NCI-H2081 (cell line): Measurements from ENCODE around the gene GFI1.
"Not testable (repeated sequence)": the region's sequence is repeated elsewhere in the genome, so short reads cannot be mapped to it uniquely, and the experiment has no call there.

Source experiments
- DNase-seq, 2 experiments: peaks; one replicate each; lab custom pipeline; 2025; lab: John Stamatoyannopoulos, UW

The GFI1 gene

GRCh38 chr1:92486251-92487077, at the start of gene GFI1:
Gene GFI1, minus strand, starts transcription at chr1:92486925. Its CDS starts 3,438 bp downstream, at chr1:92483487.
- no peak for DNase-seq

- DNase-seq, result not testable (repeated sequence)
Measured at GRCh38 chr1:92532371-92532770, 45.6 kb upstream of the GFI1 start.

GRCh38 chr1:92531939-92532338, 45.2 kb upstream of the GFI1 start:
- DNase-seq, result not testable (repeated sequence)

- DNase-seq, result no peak
Measured at GRCh38 chr1:92527670-92528069, 40.9 kb upstream of the GFI1 start.

- not testable (repeated sequence) for DNase-seq
Measured at GRCh38 chr1:92524944-92525590, 38.3 kb upstream of the GFI1 start.

- DNase-seq, result no peak
Measured at GRCh38 chr1:92519043-92519442, 32.3 kb upstream of the GFI1 start.

GRCh38 chr1:92516574-92516973, 29.8 kb upstream of the GFI1 start:
- DNase-seq, result no peak

- no peak for DNase-seq
Measured at GRCh38 chr1:92515796-92516201, 29.1 kb upstream of the GFI1 start.

GRCh38 chr1:92511541-92511940, 24.8 kb upstream of the GFI1 start:
- DNase-seq, result no peak

- no peak for DNase-seq
Measured at GRCh38 chr1:92509619-92510018, 22.9 kb upstream of the GFI1 start.

GRCh38 chr1:92505015-92505692, 18.4 kb upstream of the GFI1 start:
- DNase-seq, result no peak

GRCh38 chr1:92504291-92505014, 17.7 kb upstream of the GFI1 start:
- no peak for DNase-seq

GRCh38 chr1:92503926-92504285, 17.2 kb upstream of the GFI1 start:
- no peak for DNase-seq

- no peak for DNase-seq
Measured at GRCh38 chr1:92503043-92503925, 16.6 kb upstream of the GFI1 start.

- DNase-seq, result no peak
Measured at GRCh38 chr1:92502247-92502646, 15.5 kb upstream of the GFI1 start.

GRCh38 chr1:92500552-92500951, 13.8 kb upstream of the GFI1 start:
- DNase-seq, result no peak

GRCh38 chr1:92495392-92496063, 8.8 kb upstream of the GFI1 start:
- DNase-seq, result no peak

- no peak for DNase-seq
Measured at GRCh38 chr1:92494485-92495141, 7.9 kb upstream of the GFI1 start.

GRCh38 chr1:92493139-92493538, 6.4 kb upstream of the GFI1 start:
- no peak for DNase-seq

GRCh38 chr1:92488832-92489231, 2.1 kb upstream of the GFI1 start:
- no peak for DNase-seq
